Astrocyte (in vitro differentiated cells and primary cell): Measurements from ENCODE around the gene PNPLA3. TPM values are rescaled to one million over a fixed set of nuclear protein-coding genes. Genes with fewer than 3 reads are reported as not detected.
A peak's percentile ranks its signal among the peaks of the same experiment; 100 is the strongest.

Source experiments
- DNase-seq: peaks from one replicate; pipeline ENCODE4 v3.0.0-alpha.2; 2010; ENCODE audit warnings: low read depth
- FAIRE-seq: peaks from 2 replicates; lab custom pipeline; 2011; peaks lifted over from hg19 to GRCh38; lab: Jason Lieb, UNC
- H2AFZ ChIP-seq: 2 replicates; pipeline ENCODE4 v1.6.0; 2012; ENCODE audit warnings: low read depth, low read length, inconsistent platforms
- H3K27ac ChIP-seq: 2 replicates; pipeline ENCODE4 v1.5.1; 2011; ENCODE audit warnings: low read depth, low read length, inconsistent platforms
- H3K27me3 ChIP-seq: 2 replicates; pipeline ENCODE4 v1.6.0; 2011; ENCODE audit warnings: low read length, inconsistent platforms; ENCODE audit not compliant: insufficient read depth
- H3K36me3 ChIP-seq: 2 replicates; pipeline ENCODE4 v1.5.1; 2011; ENCODE audit warnings: low read length, inconsistent platforms; ENCODE audit not compliant: insufficient read depth
- H3K4me1 ChIP-seq: 2 replicates; pipeline ENCODE4 v1.5.1; 2011; ENCODE audit warnings: low read length, inconsistent platforms; ENCODE audit not compliant: insufficient read depth
- H3K4me2 ChIP-seq: 2 replicates; pipeline ENCODE4 v1.6.0; 2012; ENCODE audit warnings: low read length, inconsistent platforms
- H3K4me3 ChIP-seq: 2 replicates; pipeline ENCODE4 v1.5.1; 2011; ENCODE audit warnings: low read depth, mild to moderate bottlenecking, low read length, inconsistent platforms; ENCODE audit not compliant: insufficient read depth
- H3K79me2 ChIP-seq: 2 replicates; pipeline ENCODE4 v1.6.0; 2012; ENCODE audit warnings: mild to moderate bottlenecking, low read length, inconsistent platforms; ENCODE audit not compliant: insufficient read depth
- H3K9ac ChIP-seq: 2 replicates; pipeline ENCODE4 v1.6.0; 2012; ENCODE audit warnings: mild to moderate bottlenecking, low read length, inconsistent platforms
- H3K9me3 ChIP-seq: 2 replicates; pipeline ENCODE4 v1.5.1; 2012; ENCODE audit warnings: low read depth, mild to moderate bottlenecking, low read length, inconsistent platforms; ENCODE audit not compliant: insufficient read depth
- H4K20me1 ChIP-seq: 2 replicates; pipeline ENCODE4 v1.6.0; 2012; ENCODE audit warnings: low read length, inconsistent platforms; ENCODE audit not compliant: insufficient read depth
- H3K27ac Mint-ChIP-seq: one replicate; pipeline ENCODE4 v1.8.0; 2021; ENCODE audit warnings: mild to moderate bottlenecking, mixed read lengths; ENCODE audit not compliant: unreplicated experiment
- H3K27me3 Mint-ChIP-seq: one replicate; pipeline ENCODE4 v1.8.0; 2021; ENCODE audit warnings: low read depth, mixed read lengths; ENCODE audit not compliant: unreplicated experiment
- H3K36me3 Mint-ChIP-seq: one replicate; pipeline ENCODE4 v1.8.0; 2021; ENCODE audit warnings: low read depth, mixed read lengths; ENCODE audit not compliant: unreplicated experiment
- H3K4me1 Mint-ChIP-seq: one replicate; pipeline ENCODE4 v1.8.0; 2021; ENCODE audit warnings: low read depth, mixed read lengths; ENCODE audit not compliant: unreplicated experiment
- H3K4me3 Mint-ChIP-seq: one replicate; pipeline ENCODE4 v1.8.0; 2021; ENCODE audit warnings: mild to moderate bottlenecking, moderate library complexity, mixed read lengths; ENCODE audit not compliant: unreplicated experiment
- H3K9me3 Mint-ChIP-seq: one replicate; pipeline ENCODE4 v1.8.0; 2021; ENCODE audit warnings: mild to moderate bottlenecking, mixed read lengths; ENCODE audit not compliant: unreplicated experiment
- CTCF ChIP-seq: IDR thresholded peaks from 2 replicates; pipeline ENCODE4 v1.5.1; 2011; ENCODE audit warnings: low read depth, mild to moderate bottlenecking, inconsistent platforms, low read length, moderate library complexity; ENCODE audit not compliant: insufficient read depth
- EZH2 ChIP-seq: IDR thresholded peaks from 2 replicates; pipeline ENCODE4 v1.6.1; 2012; ENCODE audit warnings: mild to moderate bottlenecking, low read length, inconsistent platforms; ENCODE audit not compliant: insufficient read depth
- total RNA-seq: library from RNA; stranded (reverse); gene quantifications from 2 replicates; pipeline ENCODE4 v1.2.1, GENCODE V29; 2021

PNPLA3 gene
- total RNA-seq, 1 donor from 2014 or later, result 10.8 TPM

DNA sequence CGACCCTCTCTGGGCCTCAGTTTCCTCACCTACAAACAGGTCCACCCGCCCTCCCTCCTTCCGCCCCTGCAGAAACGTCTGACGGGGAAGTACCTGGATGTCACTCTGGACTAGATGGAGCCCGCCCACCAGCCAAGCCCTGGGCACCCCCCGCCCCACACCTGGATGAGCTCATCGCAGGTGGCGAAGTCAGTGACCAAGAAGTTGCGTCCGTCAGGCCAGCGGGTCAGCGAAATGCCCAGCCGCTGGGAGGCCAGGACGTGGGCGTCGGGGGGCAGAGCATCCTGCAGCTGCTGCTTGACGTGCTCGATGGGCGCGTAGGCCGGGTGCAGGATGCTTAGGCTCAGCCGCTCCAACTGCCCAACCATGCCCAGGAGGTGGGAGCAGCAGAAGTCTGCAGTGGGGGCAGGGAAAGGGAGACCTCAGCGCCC, 32.7 kb upstream of the PNPLA3 start:
- Mint-ChIP-seq H3K4me3 (no peak overlapping the region), H3K27ac (no peak overlapping the region)
- FAIRE-seq, result no peak

DNA sequence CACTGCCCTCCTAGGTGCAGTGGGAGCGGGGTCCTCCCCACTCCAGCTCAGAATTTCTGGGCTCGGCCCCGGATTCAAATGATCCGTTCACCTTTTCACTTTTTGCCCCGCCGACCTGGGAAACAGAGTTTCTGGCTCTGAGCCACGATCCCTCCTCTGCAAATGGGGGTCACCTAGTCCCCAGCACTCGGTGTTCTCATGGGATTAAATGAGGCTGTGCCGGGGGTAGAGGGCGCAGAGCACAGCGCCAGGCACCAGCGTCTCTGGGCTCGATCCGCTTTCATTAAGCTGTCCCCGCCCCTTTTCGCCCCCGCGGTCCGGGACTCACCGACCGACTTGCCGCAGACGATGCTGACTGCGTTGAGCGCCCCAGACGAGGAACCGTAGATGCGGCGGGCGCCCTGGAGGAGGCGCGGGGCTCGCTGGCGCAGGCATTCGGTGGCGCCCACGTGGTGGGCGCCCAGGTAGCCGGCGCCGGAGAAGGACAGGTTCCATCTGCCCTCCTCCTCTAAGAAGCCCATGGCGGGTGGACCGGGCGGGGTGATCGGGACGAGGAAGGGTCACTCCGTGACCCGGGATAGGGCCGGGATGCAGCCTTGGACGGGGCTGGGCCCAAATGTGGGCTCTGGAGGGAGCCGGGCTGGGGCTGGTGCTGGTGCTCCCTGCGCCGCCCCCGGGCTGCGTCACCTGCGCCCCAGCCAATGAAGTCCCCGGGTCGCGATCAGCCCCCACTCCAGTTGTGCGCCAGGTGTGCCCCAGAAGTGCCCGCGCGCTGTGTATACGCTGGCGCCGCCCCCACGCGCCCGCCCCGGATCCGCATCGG, 32.0 kb upstream of the PNPLA3 start, which contains the start of gene PNPLA5:
TSS of gene PNPLA5 (minus strand) at position 654 of the 823 bp plus-strand sequence. CDS start at position 521, 133 bp downstream.
- no peak for FAIRE-seq
- H2AFZ ChIP-seq, result no peak within 1 kb of the TSS
- no peaks in the 10 kb centered on the region for H3K9me3 ChIP-seq
- Mint-ChIP-seq H3K9me3 (peaks cover 3% of the 10 kb centered on the region), H3K36me3 (no peaks in the 10 kb centered on the region), H3K27me3 (peaks cover 69% of the 10 kb centered on the region), H3K4me3 (no peak within 1 kb of the TSS), H3K4me1 (no peaks in the 10 kb centered on the region), H3K27ac (no peak within 1 kb of the TSS)
- H3K27me3 ChIP-seq, result peaks cover 36% of the 10 kb centered on the region
- H3K79me2 ChIP-seq, result no peaks in the 10 kb centered on the region
- peak within 1 kb of the TSS; percentile 79 for H3K4me2 ChIP-seq
- H4K20me1 ChIP-seq, result no peaks in the 10 kb centered on the region
- no peaks in the 10 kb centered on the region for H3K36me3 ChIP-seq
- H3K4me1 ChIP-seq, result peaks cover 8% of the 10 kb centered on the region
- H3K4me3 ChIP-seq, result peak within 1 kb of the TSS; percentile 19
- H3K27ac ChIP-seq, result no peak within 1 kb of the TSS
- no peak for TF ChIP-seq CTCF
- TF ChIP-seq EZH2, result peak; percentile 79
- no peak for DNase-seq
- peak within 1 kb of the TSS; percentile 12 for H3K9ac ChIP-seq

More for the DNA sequence above, 32.7 kb upstream of the PNPLA3 start:
- Histone ChIP-seq H3K4me3 (no peak overlapping the region), H3K36me3 (no peaks in the 10 kb centered on the region), H2AFZ (no peak overlapping the region), H3K4me1 (peaks cover 8% of the 10 kb centered on the region), H3K9ac (no peak overlapping the region), H3K27me3 (peaks cover 38% of the 10 kb centered on the region), H3K27ac (no peak overlapping the region), H3K4me2 (peak overlapping the region; percentile 79), H3K79me2 (no peaks in the 10 kb centered on the region), H3K9me3 (no peaks in the 10 kb centered on the region), H4K20me1 (no peaks in the 10 kb centered on the region)
- Mint-ChIP-seq H3K27me3 (peaks cover 68% of the 10 kb centered on the region), H3K4me1 (no peaks in the 10 kb centered on the region), H3K9me3 (peaks cover 3% of the 10 kb centered on the region), H3K36me3 (no peaks in the 10 kb centered on the region)
- no peak for DNase-seq
- no peak for TF ChIP-seq EZH2
- TF ChIP-seq CTCF, result no peak
